Vagina (tissue), 2 donors: ENCODE results near the gene KRT13. TPM values are rescaled to one million over a fixed set of nuclear protein-coding genes. Genes with fewer than 3 reads are reported as not detected.

Experiments
- DNase-seq, 2 donors: peaks; one replicate each; pipeline ENCODE4 v3.0.0-alpha.2; 2017; ENCODE audit errors: extremely low spot score in 2 of 2
- H3K27ac ChIP-seq: fragments of 200-600 bp; sonication (generic); one replicate; pipeline ENCODE4 v1.5.1; 2019
- H3K27me3 ChIP-seq: fragments of 200-600 bp; sonication (generic); one replicate; pipeline ENCODE4 v1.5.1; 2019
- H3K36me3 ChIP-seq, 2 donors: fragments of 200-600 bp; sonication (generic); one replicate each; pipeline ENCODE4 v1.5.1; 2017 to 2019
- H3K4me1 ChIP-seq: fragments of 200-600 bp; sonication (generic); one replicate; pipeline ENCODE4 v1.5.1; 2019
- H3K4me3 ChIP-seq, 2 donors: fragments of 200-600 bp; sonication (generic); 1 replicate in 1 of 2; 2 replicates in 1 of 2; pipeline ENCODE4 v1.5.1; 2016 to 2019
- H3K9me3 ChIP-seq: fragments of 200-600 bp; sonication (generic); one replicate; pipeline ENCODE4 v1.5.1; 2019
- CTCF ChIP-seq, 3 experiments: fragments of 450-650 bp in 2 of 3; fragments of 200-600 bp in 1 of 3; sonication (generic) in 1 of 3; IDR thresholded peaks; one replicate each; pipeline ENCODE4 v1.5.1; 2017 to 2019; ENCODE audit warnings: antibody characterized with exemption in 3 of 3, mild to moderate bottlenecking in 2 of 3, moderate library complexity in 2 of 3
- POLR2A ChIP-seq, 2 donors: fragments of 450-650 bp; IDR thresholded peaks; one replicate each; pipeline ENCODE4 v1.6.1; 2017; ENCODE audit warnings: antibody characterized with exemption in 2 of 2, mild to moderate bottlenecking in 2 of 2, moderate library complexity in 2 of 2
- POLR2AphosphoS5 ChIP-seq, 2 donors: sonication (generic); formaldehyde crosslinking; IDR thresholded peaks; one replicate each; pipeline ENCODE4 v1.9.0; 2017; ENCODE audit warnings: antibody characterized with exemption in 2 of 2, mild to moderate bottlenecking in 2 of 2, low read depth in 1 of 2; ENCODE audit not compliant: insufficient read depth in 1 of 2
- intact Hi-C: fragments of 100-400 bp; cut with DNase I; formaldehyde crosslinking; loops from one replicate; pipeline ENCODE4 v1.15.1; 2023
- total RNA-seq: library from RNA; depleted of rRNA; stranded (reverse); fragments of >200 nt; gene quantifications from one replicate; pipeline ENCODE4 v1.2.3, GENCODE V29; 2016

Gene KRT13
- total RNA-seq, 1 donor from 2014 or later: 10,968 TPM

GRCh38 chr17:41530062-41531048 is 24.9 kb upstream of the KRT13 start:
- DNase-seq: no peak
- Histone ChIP-seq H3K4me1 (peaks cover 34% of the 10 kb centered on the region), H3K27me3 (no peaks in the 10 kb centered on the region), H3K4me3 (no peak overlapping the region), H3K36me3 (peaks cover 0 to 1% of the 10 kb centered on the region in 2 donors), H3K27ac (peak overlapping the region; percentile 87), H3K9me3 (no peaks in the 10 kb centered on the region)
- no peak for TF ChIP-seq POLR2AphosphoS5 (IDR thresholded peaks at IDR 0.05; ENCODE audit: insufficient read depth in 1 of 2, low read depth in 1 of 2)
- no peak for TF ChIP-seq POLR2A (IDR thresholded peaks at IDR 0.05)
- no peak for TF ChIP-seq CTCF (IDR thresholded peaks at IDR 0.05)
- intact Hi-C loops: no loop called here

- DNase-seq: no peak
- Histone ChIP-seq H3K4me1 (peaks cover 41% of the 10 kb centered on the region), H3K9me3 (no peaks in the 10 kb centered on the region), H3K27ac (peak overlapping the region; percentile 87), H3K4me3 (no peak overlapping the region), H3K27me3 (no peaks in the 10 kb centered on the region), H3K36me3 (peaks cover 0 to 5% of the 10 kb centered on the region in 2 donors)
- intact Hi-C loops: no loop called here
- TF ChIP-seq POLR2AphosphoS5 (IDR thresholded peaks at IDR 0.05; ENCODE audit: insufficient read depth in 1 of 2, low read depth in 1 of 2) (no peak), CTCF (IDR thresholded peaks at IDR 0.05) (no peak), POLR2A (IDR thresholded peaks at IDR 0.05) (no peak)
Observed at GRCh38 chr17:41529491-41529915, 24.1 kb upstream of the KRT13 start.

- no peaks in the 10 kb centered on the region for H3K27me3 ChIP-seq
- intact Hi-C loops: no loop called here
- no peak for DNase-seq
- TF ChIP-seq POLR2AphosphoS5 (IDR thresholded peaks at IDR 0.05; ENCODE audit: insufficient read depth in 1 of 2, low read depth in 1 of 2) (no peak), POLR2A (IDR thresholded peaks at IDR 0.05) (no peak), CTCF (IDR thresholded peaks at IDR 0.05) (no peak)
- no peak overlapping the region for H3K4me3 ChIP-seq
- H3K27ac ChIP-seq: peak overlapping the region; percentile 87
- no peaks in the 10 kb centered on the region for H3K9me3 ChIP-seq
- H3K4me1 ChIP-seq: peaks cover 47% of the 10 kb centered on the region
- peaks cover 0 to 5% of the 10 kb centered on the region in 2 donors for H3K36me3 ChIP-seq
Observed at GRCh38 chr17:41528959-41529353, 23.5 kb upstream of the KRT13 start.

- Histone ChIP-seq H3K27me3 (no peaks in the 10 kb centered on the region), H3K4me1 (peaks cover 63% of the 10 kb centered on the region), H3K9me3 (no peaks in the 10 kb centered on the region), H3K4me3 (peak overlapping the region; percentile 44 to 64), H3K27ac (peak overlapping the region; percentile 87), H3K36me3 (peaks cover 0 to 5% of the 10 kb centered on the region in 2 donors)
- DNase-seq: no peak
- intact Hi-C loops: no loop called here
- TF ChIP-seq POLR2AphosphoS5 (IDR thresholded peaks at IDR 0.05; ENCODE audit: insufficient read depth in 1 of 2, low read depth in 1 of 2) (no peak), CTCF (IDR thresholded peaks at IDR 0.05) (no peak), POLR2A (IDR thresholded peaks at IDR 0.05) (peak in 1 of 2 donors; percentile 5)
Observed at GRCh38 chr17:41527063-41528023, 21.9 kb upstream of the KRT13 start.
